Activated CD4-positive, alpha-beta T cell treated with anti-CD3 and anti-CD28 coated beads, Interleukin-2, Interleukin-4, amounts not matched to agents 100 ng/mL and 50 ng/mL, durations not matched to agents 16 hours and 8 hours (primary cell): Measurements from ENCODE around the gene ADGRE2.
"Not testable (repeated sequence)": the region's sequence is repeated elsewhere in the genome, so short reads cannot be mapped to it uniquely, and the experiment has no call there.

Source experiments
- DNase-seq: peaks from one replicate; pipeline ENCODE4 v3.0.0-alpha.2; 2020; ENCODE audit warnings: low spot score

Gene ADGRE2

DNA sequence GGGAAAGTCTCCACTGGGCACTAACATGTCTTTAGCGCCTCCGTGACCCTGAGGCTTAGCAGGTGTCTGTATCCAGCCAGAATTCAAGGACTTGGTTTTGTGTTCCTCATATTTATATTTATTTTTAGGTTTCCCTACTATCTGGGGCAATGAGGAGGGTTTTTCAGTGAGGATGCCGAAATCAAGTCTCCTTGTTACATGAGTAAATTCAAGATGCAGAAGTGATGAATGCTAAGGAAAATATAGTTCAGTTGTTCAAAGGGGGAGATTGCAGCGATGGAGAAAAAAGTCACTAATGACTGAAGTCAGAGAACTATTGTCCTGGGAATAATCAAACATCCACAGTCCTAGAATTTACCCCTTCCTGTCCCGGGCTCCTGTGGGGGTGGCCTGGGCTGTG lies 791 bp upstream of the ADGRE2 start:
- no peak for DNase-seq

DNA sequence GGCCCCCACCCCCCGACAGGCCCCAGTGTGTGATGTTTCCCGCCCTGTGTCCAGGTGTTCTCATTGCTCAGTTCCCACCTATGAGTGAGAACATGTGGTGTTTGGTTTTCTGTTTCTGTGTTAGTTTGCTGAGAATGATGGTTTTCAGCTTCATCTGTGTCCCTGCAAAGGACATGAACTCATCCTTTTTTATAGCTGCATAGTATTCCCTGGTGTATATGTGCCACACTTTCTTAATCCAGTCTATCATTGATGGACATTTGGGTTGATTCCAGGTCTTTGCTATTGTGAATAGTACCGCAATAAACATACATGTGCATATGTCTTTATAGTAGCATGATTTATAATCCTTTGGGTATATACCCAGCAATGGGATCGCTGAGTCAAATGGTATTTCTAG lies 715 bp downstream of the ADGRE2 start:
- DNase-seq, result not testable (repeated sequence)

DNA sequence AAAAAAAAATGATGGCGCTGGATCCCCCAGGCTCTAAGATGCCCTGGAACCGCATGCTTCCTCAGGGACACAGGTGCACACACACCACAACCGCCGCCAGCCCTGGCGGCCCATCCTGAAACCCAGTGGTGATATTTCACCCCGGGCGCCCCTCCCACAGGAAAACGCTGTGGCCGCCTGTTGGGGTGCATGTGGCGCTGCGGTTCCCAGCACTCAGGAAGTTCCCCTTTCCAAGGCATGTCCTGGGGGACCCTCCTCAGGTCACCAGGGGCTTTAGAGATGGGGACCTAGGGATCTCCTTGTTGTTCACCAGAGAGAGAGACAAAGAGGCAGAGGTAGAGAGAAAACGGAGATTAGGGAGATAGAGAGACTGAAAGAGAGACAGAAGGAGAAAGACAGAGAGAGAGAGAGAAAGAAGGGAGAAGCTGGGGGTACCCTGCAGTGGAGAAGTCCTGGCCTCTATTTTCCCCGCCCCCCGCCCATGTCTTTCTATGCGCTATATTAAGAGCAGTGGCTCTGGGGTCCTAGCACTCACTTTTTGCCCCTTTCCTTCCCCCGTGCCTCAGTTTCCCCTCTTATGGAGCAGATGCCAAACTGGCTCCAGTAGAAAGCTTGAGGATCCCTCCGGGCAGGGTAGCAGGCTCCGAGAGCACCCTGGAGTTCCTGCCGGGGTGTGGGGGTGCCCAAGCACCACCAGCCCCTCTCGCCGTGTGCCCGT lies 2.3 kb downstream of the ADGRE2 start:
- no peak for DNase-seq

DNA sequence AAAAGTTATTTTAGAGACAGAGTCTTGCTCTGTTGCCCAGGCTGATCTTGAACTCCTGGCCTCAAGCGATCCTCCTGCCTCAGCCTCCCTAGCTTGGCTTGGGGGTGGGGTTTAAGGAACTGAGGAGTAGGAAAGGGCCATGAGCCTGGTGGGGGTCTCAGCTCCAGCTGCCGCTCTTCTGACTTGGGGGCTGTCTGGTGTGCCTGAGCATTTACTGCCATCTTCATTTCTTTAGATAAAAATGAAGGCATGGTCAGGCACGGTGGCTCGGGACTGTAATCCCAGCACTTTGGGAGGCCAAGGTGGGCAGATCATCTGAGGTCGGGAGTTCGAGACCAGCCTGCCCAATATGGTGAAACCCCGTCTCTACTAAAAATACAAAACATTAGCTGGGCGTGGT lies 3.0 kb downstream of the ADGRE2 start:
- DNase-seq, result not testable (repeated sequence)

DNA sequence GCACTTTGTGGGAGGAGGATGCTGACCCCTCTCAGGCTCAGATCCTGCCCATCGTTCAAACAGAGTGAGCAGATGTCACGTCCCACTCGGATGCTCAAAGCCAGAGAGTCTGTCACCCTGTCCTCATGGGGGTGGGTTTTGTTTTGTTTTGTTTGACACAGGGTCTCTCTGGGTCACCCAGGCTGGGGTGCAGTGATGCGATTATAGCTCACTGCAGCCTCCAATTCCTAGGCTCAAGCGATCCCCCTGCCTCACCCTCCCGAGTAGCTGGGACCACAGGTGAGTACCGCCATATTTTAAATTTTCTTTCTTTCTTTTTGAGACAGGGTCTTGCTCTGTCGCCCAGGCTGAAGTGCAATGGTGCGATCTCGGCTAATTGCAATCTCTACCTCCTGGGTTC lies 4.0 kb downstream of the ADGRE2 start:
- DNase-seq, result no peak

DNA sequence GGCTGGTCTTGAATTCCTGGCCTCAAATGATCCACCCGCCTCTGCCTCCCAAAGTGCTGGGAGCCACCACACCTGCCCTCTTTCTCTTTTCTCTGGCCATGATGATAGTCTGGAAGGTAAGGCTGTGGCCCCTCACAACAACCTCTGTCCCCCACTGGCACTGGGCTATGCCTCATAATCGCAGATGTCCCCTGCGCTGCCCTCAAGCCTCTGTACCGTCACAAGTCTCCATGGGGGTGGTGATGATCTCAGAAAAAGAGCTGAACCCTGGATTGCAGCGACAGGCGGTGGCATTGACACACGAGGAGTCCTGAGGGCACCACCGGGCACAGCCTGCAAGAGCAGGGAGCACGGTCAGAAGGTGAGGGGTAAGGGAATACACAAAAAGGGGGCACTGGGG lies 4.6 kb downstream of the ADGRE2 start:
- not testable (repeated sequence) for DNase-seq

DNA sequence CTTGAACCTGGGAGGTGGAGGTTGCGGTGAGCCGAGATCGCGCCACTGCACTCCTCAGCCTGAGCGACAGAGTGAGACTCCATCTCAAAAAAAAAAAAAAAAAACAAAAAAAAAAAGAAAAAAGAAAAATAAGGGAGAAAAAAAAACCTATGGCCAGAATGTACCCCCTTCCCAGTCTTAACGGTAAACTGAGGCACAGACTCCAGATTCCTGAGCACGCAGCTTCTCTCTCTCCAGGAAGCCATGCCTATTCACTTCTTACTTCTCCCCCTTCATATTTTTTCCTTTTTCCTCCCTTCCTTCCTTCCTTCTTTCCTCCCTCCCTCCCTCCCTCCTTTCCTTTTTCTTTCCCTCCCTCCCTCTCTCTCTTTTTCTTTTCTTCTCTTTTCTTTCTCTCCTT lies 5.4 kb downstream of the ADGRE2 start:
- no peak for DNase-seq

DNA sequence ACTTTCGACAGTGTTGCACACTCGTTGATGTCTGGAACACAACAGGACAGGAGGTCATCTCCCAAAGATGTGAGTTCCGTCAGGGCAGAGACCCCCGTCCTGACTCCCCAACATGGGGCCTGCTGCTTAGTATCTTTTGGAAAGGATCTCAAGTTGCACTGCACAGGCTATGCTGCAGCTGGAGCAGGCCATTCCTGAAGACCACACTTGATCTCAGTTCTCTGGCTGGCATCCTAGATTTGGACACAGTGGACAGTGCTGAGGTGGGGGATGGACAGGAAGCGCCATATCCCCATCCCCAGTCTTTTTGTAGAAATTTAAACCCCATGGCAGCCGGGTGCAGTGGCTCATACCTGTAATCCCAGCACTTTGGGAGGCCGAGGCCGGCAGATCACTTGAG lies 5.9 kb downstream of the ADGRE2 start:
- no peak for DNase-seq

DNA sequence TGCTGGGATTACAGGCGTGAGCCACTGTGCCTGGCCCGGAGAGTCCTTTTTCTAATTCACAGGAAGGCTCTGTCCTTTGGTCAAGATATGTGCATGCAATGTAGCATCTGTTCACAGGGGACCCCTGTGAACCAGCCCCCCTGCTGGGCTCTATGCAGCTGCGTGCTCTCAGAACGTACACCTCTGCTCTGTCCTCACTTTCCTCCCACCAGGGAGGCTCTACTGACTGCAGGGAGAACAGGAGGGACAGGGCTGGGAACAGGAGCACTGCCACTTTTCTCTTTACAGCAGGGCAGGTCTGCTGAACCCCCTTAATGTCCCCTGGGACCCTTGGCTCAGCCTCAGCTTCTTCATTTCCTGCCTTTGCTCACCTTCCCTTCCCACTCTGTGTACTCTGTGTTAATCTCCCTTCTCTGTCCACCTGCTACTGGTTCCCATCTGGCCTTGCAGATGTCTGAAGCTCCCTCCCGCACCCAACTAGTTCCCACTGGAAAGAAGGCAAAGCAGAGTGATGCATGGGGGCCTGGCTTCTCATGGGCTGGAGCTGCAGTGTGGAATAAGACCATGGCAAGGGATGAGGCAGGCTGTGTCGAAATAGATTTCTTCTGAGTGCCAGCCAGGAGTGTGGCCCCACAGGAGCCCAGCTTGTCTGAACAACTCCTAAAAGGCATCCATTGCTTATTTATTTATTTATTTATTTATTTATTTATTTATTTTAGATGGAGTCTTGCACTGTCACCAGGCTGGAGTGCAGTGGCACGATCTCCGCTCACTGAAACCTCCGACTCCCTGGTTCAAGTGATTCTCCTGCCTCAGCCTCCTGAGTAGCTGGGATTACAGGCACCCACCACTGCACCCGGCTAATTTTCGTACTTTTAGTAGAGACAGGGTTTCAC lies 7.2 kb downstream of the ADGRE2 start:
- no peak for DNase-seq

DNA sequence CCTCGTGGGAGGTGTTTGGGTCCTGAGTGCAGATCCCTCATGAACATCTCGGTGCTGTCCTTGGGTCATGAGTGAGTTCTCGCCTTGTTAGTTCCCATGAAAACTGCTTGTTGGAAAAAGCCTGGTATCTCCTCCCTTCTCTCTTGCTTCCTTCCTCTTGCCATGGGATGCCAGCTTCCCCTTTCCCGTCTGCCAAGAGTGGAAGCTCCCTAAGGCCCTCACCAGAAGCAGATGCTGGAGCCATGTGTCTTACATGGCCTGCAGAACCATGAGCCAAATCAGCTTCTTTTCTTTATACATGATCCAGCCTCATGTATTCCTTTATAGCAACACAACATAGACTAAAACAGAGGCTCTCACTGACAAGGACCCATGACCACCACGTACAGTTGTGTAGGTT lies 8.2 kb downstream of the ADGRE2 start:
- no peak for DNase-seq

DNA sequence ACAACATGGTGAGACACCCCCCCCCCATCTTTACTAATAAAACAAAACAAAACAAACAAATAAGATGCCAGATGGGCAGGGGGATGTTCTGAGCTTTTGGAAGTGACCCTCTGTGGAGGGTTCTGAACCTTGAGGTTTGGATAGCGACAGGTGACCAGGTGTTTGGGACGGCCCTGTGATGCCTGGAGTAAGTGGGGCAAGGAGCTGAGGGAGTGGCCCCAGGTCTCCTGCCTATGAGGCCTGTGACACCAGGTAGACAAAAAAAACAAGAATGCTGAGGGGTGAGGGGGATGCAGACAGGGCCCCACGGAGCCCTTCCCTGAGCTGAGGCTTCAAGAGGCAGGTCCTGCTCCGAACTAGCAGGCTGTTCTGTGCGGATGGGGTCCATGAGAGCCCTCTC lies 9.2 kb downstream of the ADGRE2 start:
- no peak for DNase-seq

DNA sequence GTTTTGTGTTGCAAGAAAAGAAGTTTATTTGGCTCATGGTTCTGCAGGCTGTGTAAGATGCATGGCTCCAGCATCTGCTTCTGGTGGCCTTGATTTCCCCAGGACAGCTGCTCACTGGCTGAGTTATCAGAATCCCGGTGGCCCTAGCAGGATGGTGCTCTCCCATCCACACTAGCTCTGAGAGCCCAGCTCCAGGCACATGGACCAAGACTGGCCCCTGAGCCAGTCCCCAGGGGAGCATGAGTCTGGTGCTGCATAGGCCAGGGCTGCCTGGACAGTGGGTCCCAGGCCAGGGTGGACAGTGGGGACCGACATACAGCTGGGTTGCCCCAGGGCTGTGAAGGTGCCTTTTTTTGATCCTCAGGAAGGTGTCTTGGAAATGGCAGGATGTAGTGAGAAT lies 10.4 kb downstream of the ADGRE2 start:
- no peak for DNase-seq

DNA sequence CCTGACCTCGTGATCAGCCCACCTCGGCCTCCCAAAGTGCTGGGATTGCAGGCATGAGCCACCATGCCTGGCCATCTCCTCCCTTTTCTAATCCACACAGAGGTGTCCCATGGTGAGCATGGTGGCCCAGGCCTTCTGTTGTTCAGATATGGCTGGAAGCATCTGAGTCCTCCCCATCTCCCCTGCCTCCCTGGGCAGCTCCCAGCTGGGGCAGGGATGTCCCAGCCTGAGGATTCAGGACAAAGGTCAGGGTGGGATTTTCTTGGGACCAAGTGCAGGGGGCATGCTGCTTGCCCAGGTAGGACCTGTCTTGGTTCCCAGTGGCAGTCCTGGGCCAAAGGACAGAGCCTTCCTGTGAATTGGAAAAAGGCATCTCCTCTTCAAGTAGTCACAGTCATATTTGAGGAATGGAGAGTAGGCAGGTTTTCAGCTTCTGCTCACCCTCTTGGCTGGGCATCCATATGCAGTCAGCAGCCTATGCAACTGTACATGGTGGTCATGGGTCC lies 10.8 kb downstream of the ADGRE2 start:
- DNase-seq, result no peak

DNA sequence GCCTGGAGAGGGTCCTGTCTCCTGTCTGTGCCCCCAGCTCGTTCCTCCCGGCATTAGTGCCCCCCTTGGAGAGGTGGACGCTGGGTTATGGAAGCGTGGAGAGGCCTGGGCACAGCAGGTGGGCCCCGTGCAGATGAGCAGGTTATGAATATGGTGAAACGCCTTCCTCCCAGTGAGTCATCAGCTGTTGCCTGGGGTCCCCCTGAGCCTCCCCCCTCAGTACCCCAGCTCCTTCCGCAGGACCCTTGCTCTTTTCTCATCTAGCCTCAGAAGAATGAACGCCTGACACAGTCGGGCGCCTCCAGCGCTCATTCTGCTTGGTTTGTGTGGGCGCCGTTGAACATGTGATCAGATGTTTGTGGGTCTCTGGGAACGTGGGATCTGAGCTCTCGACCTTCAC lies 12.5 kb downstream of the ADGRE2 start:
- DNase-seq, result not testable (repeated sequence)

DNA sequence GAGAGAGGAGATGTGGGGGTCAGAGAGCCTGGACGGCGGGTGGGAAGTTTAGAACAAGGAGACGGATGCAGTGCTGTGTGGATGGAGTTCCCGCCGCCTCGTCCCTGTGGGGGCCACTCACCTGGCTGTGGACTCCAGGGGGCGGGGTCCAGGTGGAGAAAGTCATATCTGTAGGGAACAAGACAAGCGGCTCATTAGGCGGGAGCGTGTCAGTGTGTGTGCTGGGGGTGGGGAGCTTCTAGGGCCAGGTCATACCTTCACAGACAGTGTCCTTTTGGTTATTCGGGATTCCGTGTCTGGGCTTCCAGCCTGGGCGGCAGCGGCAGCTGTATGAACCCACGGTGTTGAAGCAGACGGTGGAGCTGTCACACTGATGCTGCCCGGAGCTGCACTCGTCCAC lies 13.0 kb downstream of the ADGRE2 start:
- DNase-seq, result not testable (repeated sequence)

DNA sequence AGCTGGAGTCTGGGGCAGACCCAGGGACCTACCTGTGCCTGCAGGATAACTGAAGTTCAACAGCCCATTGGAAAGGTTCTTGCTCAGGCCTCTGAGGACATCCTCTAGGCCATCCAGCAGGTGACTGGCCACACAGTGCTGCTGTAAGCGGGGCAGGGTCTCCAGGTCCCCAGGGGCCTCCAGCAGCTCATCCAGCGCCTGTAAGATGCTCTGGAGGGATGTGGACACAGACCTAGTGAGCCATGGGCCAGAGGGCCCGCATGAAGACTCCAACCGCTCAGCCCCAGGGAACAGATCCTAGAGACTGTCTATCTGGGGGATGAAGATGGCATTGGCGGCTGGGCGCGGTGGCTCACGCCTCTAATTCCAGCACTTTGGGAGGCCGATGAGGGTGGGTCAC lies 14.0 kb downstream of the ADGRE2 start:
- no peak for DNase-seq

DNA sequence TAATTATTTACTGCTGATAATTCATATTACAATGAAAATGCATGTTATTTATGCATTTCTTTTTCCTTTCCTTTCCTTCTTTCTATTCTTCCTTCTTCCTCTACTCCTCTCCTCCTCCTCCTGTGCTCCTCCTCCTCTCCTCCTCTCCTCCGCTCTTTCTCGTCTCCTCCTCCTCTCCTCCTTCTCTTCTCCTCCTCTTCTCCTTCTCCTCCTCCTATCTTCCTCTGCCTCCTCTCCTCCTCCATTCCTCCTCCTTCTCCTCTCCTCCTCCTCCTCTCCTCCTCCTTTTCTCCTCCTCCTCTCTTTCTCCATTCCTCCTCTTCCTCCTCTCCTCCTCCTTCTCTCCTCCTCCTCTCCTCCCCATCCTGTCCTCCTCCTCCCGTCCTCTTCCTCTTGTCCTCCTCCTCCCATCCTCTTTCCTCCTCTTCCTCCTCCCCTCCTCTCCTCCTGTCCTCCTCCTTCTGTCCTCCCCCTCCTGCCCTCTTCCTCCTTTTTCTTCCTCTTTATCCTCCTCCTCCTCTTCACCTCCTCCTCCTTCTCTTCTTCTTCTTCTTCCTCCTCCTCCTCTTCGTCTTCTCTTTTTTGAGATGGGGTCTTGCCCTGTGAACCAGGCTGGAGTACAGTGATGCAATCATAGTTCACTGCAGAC lies 14.7 kb downstream of the ADGRE2 start:
- DNase-seq, result no peak

DNA sequence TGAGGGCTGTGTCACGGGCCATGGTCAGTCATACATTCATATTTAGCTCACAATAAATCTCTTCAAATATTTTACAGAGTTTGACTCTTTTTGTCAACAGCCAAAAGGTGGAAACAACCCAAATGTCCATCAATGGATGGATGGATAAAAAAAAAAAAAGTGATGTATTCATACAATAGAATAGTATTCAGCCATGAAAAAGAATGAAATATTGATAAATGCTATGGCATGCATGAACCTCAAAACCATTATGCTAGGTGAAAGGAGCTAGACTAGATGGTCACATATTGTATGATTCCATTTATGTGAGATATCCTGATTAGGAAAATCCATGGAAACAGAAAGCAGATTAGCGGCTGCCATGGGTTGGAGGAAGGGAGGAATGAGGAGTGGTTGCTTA lies 16.2 kb downstream of the ADGRE2 start:
- no peak for DNase-seq

DNA sequence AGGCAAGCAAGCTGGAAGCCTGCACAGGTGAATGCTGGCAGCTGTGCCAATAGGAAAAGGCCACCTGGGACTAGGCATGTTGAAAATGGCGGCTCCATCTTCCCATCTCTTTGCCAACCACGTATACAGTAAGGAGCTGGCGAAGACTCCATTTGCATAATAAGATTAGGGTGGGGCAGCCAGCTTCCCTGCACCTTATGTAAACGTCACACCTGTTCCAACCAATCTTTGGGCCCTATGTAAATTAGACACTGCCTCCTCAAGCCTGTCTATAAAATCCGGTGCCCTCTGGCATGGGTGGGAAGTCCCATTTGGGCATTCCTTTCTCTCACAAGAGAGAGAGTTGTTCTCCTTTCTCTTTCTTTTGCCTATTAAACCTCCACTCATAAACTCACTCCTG lies 16.8 kb downstream of the ADGRE2 start:
- no peak for DNase-seq

DNA sequence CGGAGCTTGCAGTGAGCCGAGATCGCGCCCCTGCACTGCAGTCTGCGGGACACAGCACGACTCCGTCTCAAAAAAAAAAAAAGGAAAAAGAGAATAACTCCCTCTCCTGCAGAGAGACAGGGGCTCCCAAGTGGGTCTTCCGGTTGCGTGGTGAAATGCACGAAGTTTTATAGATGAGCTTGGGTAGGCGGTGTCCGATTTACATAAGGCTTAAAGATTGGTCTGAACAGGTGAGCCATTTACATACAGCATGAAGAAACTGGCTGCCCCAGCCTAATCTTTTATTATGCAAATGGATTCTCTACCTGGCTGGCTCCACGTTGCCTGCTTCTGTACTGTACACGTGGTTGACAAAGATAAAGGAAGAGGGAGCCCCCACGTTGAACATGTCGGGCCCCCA lies 19.5 kb downstream of the ADGRE2 start:
- no peak for DNase-seq

DNA sequence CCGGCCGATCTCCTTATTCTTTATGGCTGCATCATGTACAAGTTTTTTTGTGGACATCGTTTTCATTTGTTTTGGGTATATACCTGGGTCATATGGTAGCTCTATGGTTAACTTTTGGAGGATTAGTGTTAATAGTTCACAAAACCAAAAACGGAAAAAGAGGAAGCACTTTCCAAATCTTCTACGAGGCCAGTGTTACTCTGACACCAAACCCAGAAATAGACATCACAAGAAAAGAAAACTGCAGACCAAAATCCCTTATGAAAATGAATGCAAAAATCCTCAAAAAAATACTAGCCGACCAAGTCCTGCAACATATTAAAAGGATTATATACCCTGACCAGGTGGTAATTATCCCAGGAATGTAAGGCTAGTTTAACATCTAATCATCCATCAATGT lies 29.8 kb downstream of the ADGRE2 start:
- no peak for DNase-seq

DNA sequence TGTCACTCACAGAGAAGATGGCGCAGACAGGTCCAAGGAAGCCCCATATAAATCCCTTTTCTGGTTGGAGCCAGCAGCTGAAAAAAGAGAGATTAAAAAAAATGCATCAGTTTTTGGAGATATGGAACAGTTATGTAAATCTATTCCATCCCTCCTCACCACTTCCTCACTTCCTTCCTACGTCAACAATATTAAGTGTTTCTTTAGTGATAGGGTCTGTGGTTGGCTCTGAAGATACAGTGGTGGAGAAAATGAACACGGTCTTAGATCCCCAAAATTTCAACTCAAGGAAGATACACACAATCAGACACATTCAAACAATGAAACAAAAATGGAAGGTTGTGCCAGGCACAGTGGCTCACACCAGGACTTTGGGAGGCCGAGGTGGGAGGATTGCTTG lies 31.5 kb downstream of the ADGRE2 start:
- no peak for DNase-seq

DNA sequence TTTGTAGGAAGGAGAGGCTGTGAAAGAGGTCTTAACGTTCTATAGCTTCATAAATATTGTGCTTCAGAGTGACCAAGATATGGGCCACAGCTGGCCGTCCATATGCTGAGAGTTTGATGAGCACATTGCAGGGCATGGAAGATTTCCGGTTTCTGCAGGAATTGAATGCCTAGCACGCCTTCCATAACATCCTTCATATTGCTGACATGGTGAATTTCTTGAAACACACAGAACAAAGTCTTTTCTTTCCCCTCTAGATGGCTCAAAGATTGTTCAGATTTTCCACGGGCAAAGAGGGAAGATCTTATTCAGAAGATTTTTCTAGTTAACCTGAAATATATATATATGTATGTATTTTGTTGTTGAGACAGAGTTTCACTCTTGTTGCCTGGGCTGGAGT lies 42.4 kb downstream of the ADGRE2 start:
- no peak for DNase-seq
